PC-3 (cell line): ENCODE measurements around the gene APBB2. TPM values are rescaled to one million over a fixed set of nuclear protein-coding genes. Genes with fewer than 3 reads are reported as not detected.
"Not testable (repeated sequence)": the region's sequence is repeated elsewhere in the genome, so short reads cannot be mapped to it uniquely, and the experiment has no call there.

Experiments used
- ATAC-seq: fragments of 200-7000 bp; cut with Tn5 transposase; 2 replicates; pipeline ENCODE4 v1.9.1; 2020; ENCODE audit warnings: mild to moderate bottlenecking, moderate library complexity
- BruUV-seq: library from RNA; stranded (reverse); fragments of 400-500 nt; replicated peaks from 2 replicates; lab custom pipeline; 2021; lab: Mats Ljungman, UMichigan
- CTCF ChIA-PET: fragments of 300-600 bp; sonication (Branson Sonifier 250); formaldehyde crosslinking; loops from one replicate; lab custom pipeline; 2022; ENCODE audit warnings: antibody characterized with exemption; lab: Charles Lee
- POLR2A ChIA-PET: fragments of 300-600 bp; sonication (Branson Sonifier 250); formaldehyde crosslinking; loops from one replicate; lab custom pipeline; 2022; ENCODE audit warnings: antibody characterized with exemption; ENCODE audit not compliant: unreplicated experiment; lab: Charles Lee
- DNase-seq: peaks from one replicate; pipeline ENCODE4 v3.0.0-alpha.2; 2015
- H2AFZ ChIP-seq: fragments of 300-600 bp; sonication (generic); 2 replicates; pipeline ENCODE4 v1.6.0; 2016; ENCODE audit warnings: antibody characterized with exemption, low read length
- H3F3A ChIP-seq: fragments of 300-600 bp; sonication (generic); one replicate; pipeline ENCODE4 v1.6.0; 2017; ENCODE audit warnings: antibody characterized with exemption, low read length, control low read depth, mild to moderate bottlenecking; ENCODE audit not compliant: unreplicated experiment
- H3K27ac ChIP-seq: fragments of 300-600 bp; sonication (generic); 2 replicates; pipeline ENCODE4 v1.5.1; 2016; ENCODE audit warnings: mild to moderate bottlenecking, low read length
- H3K27me3 ChIP-seq: fragments of 300-600 bp; sonication (generic); 2 replicates; pipeline ENCODE4 v1.6.1; 2016; ENCODE audit warnings: low read length, mixed read lengths
- H3K36me3 ChIP-seq: fragments of 300-600 bp; sonication (generic); 2 replicates; pipeline ENCODE4 v1.6.1; 2016; ENCODE audit warnings: low read depth, mixed run types, low read length, mixed read lengths
- H3K4me1 ChIP-seq: fragments of 300-600 bp; sonication (generic); 2 replicates; pipeline ENCODE4 v1.5.1; 2016; ENCODE audit warnings: low read length; ENCODE audit not compliant: insufficient read depth
- H3K4me2 ChIP-seq: fragments of 300-600 bp; sonication (generic); 2 replicates; pipeline ENCODE4 v1.6.0; 2016; ENCODE audit warnings: low read length
- H3K4me3 ChIP-seq: fragments of 300-600 bp; sonication (generic); 2 replicates; pipeline ENCODE4 v1.5.1; 2016; ENCODE audit warnings: mild to moderate bottlenecking, low read length, mixed read lengths
- H3K79me2 ChIP-seq: fragments of 300-600 bp; sonication (generic); 2 replicates; pipeline ENCODE4 v1.6.1; 2017; ENCODE audit warnings: low read length, mixed read lengths
- H3K9ac ChIP-seq: fragments of 300-600 bp; sonication (generic); 2 replicates; pipeline ENCODE4 v1.6.0; 2016; ENCODE audit warnings: mild to moderate bottlenecking, low read length
- H3K9me2 ChIP-seq: fragments of 300-600 bp; sonication (generic); replicated peaks from 2 replicates; pipeline ENCODE4 v1.6.1; 2016; ENCODE audit warnings: mixed run types, low read length, mixed read lengths
- H3K9me3 ChIP-seq: fragments of 300-600 bp; sonication (generic); 2 replicates; pipeline ENCODE4 v1.6.1; 2016; ENCODE audit warnings: low read length, mixed read lengths
- H4K20me1 ChIP-seq: fragments of 300-600 bp; sonication (generic); 2 replicates; pipeline ENCODE4 v1.6.1; 2016; ENCODE audit warnings: low read length, mixed read lengths
- EZH2 ChIP-seq: fragments of 300-600 bp; sonication (generic); IDR thresholded peaks from one replicate; pipeline ENCODE4 v1.6.1; 2017; ENCODE audit warnings: antibody characterized with exemption, mild to moderate bottlenecking, low read length; ENCODE audit not compliant: unreplicated experiment
- EZH2phosphoT487 ChIP-seq: fragments of 300-600 bp; sonication (generic); IDR thresholded peaks from 2 replicates; pipeline ENCODE4 v1.6.1; 2018; ENCODE audit warnings: mild to moderate bottlenecking, antibody characterized with exemption, low read length, borderline replicate concordance
- intact Hi-C: fragments of 100-400 bp; cut with micrococcal nuclease; formaldehyde crosslinking; loops from 2 replicates; pipeline ENCODE4 v1.9.0; 2023
- total RNA-seq: library from RNA; depleted of rRNA; stranded (reverse); fragments of >200 nt; gene quantifications from 2 replicates; pipeline ENCODE4 v1.2.3, GENCODE V29; 2014
- TF ChIP-seq, protein P1 (sequence below): fragments of 300-600 bp; sonication (generic); conservative IDR thresholded peaks from 2 replicates; pipeline ENCODE4 v1.5.1; 2017; ENCODE audit warnings: antibody characterized with exemption, low read depth, mild to moderate bottlenecking, low read length

Gene APBB2
- total RNA-seq, 1 experiment from 2014 or later, result 24.7 TPM

DNA sequence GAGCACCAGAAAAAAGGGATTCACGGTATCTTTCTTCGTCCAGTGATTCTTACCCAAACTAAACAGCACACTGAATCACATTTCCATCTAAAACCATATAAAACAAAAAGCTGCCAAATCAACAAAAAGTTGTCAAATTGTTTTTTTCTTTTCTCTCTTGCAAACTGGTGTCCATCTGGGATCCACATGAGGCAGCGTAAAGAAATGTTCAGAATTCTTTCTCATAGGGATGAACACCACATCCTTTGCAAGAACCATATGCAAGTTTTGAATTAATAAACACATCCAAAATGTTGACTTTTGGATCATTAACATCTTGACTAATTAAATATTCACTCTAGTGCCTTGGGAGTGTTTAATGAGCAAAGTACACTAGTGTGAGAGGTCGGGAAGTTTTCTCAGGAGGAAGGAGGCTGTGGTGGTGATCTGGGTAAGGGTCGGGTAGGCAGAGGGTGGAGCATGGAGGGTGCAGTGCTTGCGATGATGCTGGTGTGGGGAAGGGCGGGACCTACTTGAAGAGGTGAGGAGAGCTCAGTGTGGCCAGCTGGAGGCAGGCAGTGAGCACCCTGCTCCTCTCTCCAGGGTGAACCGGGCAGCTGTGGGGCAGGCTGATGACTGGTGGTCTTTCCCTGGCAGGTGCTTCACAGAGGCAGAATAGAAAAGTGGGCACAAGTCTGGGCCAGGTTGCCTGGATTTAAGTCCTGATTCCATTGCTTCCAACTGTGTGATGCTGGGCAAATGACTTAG, 391.7 kb downstream of the APBB2 start:
- Histone ChIP-seq H3K4me2 (no peak overlapping the region), H3F3A (no peaks in the 10 kb centered on the region), H3K36me3 (no peaks in the 10 kb centered on the region), H3K79me2 (no peaks in the 10 kb centered on the region), H3K27me3 (no peaks in the 10 kb centered on the region), H3K27ac (no peak overlapping the region), H3K4me1 (no peaks in the 10 kb centered on the region), H2AFZ (no peak overlapping the region), H3K9me2 (no peaks in the 10 kb centered on the region), H3K9me3 (no peaks in the 10 kb centered on the region), H3K9ac (no peak overlapping the region), H3K4me3 (no peak overlapping the region), H4K20me1 (no peaks in the 10 kb centered on the region)
- intact Hi-C loops, result no loop called here
- CTCF ChIA-PET, result no interaction called here
- DNase-seq (no peak), ATAC-seq (no peak)
- POLR2A ChIA-PET, result no interaction called here
- no TSS peak for BruUV-seq
- TF ChIP-seq EZH2 (no peak), EZH2phosphoT487 (no peak)
- TF ChIP-seq, protein P1, sequence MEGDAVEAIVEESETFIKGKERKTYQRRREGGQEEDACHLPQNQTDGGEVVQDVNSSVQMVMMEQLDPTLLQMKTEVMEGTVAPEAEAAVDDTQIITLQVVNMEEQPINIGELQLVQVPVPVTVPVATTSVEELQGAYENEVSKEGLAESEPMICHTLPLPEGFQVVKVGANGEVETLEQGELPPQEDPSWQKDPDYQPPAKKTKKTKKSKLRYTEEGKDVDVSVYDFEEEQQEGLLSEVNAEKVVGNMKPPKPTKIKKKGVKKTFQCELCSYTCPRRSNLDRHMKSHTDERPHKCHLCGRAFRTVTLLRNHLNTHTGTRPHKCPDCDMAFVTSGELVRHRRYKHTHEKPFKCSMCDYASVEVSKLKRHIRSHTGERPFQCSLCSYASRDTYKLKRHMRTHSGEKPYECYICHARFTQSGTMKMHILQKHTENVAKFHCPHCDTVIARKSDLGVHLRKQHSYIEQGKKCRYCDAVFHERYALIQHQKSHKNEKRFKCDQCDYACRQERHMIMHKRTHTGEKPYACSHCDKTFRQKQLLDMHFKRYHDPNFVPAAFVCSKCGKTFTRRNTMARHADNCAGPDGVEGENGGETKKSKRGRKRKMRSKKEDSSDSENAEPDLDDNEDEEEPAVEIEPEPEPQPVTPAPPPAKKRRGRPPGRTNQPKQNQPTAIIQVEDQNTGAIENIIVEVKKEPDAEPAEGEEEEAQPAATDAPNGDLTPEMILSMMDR, result no peak

DNA sequence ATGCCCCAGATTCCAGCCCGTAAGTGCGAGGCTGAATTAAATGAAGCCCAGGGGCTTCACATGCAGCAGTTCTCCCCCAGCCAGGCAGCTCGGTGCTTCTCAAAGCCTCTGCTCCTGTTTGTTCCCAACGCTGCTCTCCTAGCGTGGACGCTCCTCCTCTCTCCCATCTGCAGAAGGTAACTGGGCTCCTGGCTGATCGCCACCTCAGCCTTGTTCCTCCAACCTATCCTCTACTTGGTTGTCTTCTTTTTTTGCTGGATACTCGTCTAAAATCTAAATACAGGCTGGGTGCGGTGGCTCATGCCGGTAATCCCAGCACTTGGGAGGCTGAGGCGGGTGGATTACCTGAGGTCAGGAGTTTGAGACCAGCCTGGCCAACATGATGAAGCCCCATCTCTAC, 394.2 kb downstream of the APBB2 start:
- ChIA-PET POLR2A (no interaction called here), CTCF (no interaction called here)
- BruUV-seq, result no TSS peak
- Histone ChIP-seq H3K9me3 (no peaks in the 10 kb centered on the region), H3K9me2 (no peaks in the 10 kb centered on the region), H3K27ac (no peak overlapping the region), H3K4me3 (no peak overlapping the region), H3K4me1 (no peaks in the 10 kb centered on the region), H3K79me2 (no peaks in the 10 kb centered on the region), H4K20me1 (no peaks in the 10 kb centered on the region), H3K4me2 (no peak overlapping the region), H3K9ac (no peak overlapping the region), H3F3A (no peaks in the 10 kb centered on the region), H3K27me3 (no peaks in the 10 kb centered on the region), H2AFZ (no peak overlapping the region), H3K36me3 (no peaks in the 10 kb centered on the region)
- TF ChIP-seq EZH2 (no peak), EZH2phosphoT487 (no peak)
- TF ChIP-seq, protein P1, result no peak
- ATAC-seq (no peak), DNase-seq (no peak)
- intact Hi-C loops, result no loop called here

DNA sequence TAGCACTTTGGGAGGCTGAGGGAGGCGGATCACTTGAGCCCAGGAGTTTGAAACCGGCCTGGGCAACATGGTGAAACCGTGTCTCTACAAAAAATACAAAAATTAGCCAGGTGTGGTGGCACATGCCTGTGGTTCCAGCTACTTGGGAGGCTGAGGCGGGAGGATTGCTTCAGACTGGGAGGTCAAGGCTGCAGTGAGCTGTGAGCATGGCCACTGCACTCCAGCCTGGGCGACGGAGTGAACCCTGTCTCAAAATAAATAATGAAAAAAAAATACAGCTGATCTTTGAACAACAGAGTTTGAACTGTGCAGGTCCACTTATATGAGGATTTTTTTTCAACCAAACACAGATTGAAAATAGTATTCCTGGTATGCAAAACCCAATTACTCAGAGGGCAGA, 397.2 kb downstream of the APBB2 start:
- H3K36me3 ChIP-seq, ATAC-seq: not testable (repeated sequence)

More for the DNA sequence above, 397.2 kb downstream of the APBB2 start:
- H4K20me1 ChIP-seq, H3K9me2 ChIP-seq, H3F3A ChIP-seq, CTCF ChIA-PET, H3K79me2 ChIP-seq, H3K4me1 ChIP-seq, intact Hi-C loops, H3K9ac ChIP-seq, H2AFZ ChIP-seq, BruUV-seq, POLR2A ChIA-PET, H3K9me3 ChIP-seq, H3K4me2 ChIP-seq, DNase-seq, H3K4me3 ChIP-seq, H3K27ac ChIP-seq, H3K27me3 ChIP-seq: not testable (repeated sequence)
